ENCODE measurements around the gene ZFYVE19.

Gene ZFYVE19

DNA sequence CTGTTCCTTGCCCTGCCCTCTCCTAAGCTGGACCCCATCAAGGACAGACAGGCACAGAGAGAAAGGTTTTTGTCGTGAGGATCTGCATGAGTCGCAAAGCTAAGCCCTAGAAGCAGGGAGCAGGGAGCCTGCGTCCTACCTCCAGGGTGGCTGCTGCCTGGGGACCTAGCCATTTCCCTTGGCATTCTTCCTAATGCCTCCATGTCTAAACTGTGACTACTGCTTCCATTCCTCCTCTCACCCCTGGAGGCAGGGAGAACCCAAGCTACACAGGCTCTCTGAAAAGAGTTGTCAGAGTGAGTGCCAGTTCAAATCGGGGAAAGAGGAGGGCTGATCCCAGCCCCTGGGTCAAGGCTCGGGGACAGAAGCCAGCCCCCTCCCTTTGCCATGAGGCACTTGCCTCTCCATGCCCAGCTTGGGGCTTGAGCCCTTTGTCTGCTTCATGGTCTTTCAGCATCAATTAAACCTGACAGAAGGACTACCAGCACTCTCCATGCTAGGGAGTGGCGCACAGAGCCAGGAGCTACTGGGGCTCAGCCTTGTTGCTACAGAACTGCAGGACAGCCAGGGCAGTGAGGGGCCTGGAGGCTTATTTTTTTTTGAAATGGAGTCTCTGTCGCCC, 40.6 kb upstream of the ZFYVE19 start:
- peak overlapping the region; percentile 9 for H3K9ac ChIP-seq (ENCODE audit: low read length)
- no peak overlapping the region for H2BK120ac ChIP-seq (ENCODE audit: low read depth, low read length)
- no peak for DNase-seq
- H3K18ac ChIP-seq (ENCODE audit: low read length) = no peak overlapping the region
- no peaks in the 10 kb centered on the region for H3K79me1 ChIP-seq (ENCODE audit: low read length)
- H3K36me3 ChIP-seq (ENCODE audit: control insufficient read depth, insufficient read depth, low read length) = no peaks in the 10 kb centered on the region
- H3K27me3 ChIP-seq (ENCODE audit: insufficient read depth, low read length, poor library complexity) = no peaks in the 10 kb centered on the region
- H4K5ac ChIP-seq (ENCODE audit: low read length) = no peak overlapping the region
- H3K79me2 ChIP-seq (ENCODE audit: control insufficient read depth, insufficient read depth, low read length) = no peaks in the 10 kb centered on the region
- H3K4ac ChIP-seq (ENCODE audit: low read depth, low read length) = no peak overlapping the region
- H3K27ac ChIP-seq (ENCODE audit: low read depth, low read length) = no peak overlapping the region
- peaks cover 9% of the 10 kb centered on the region for H3K4me1 ChIP-seq (ENCODE audit: control insufficient read depth, low read depth, low read length)
- no CpG with 5 or more reads among the region's 7 CpGs for WGBS (ENCODE audit: extremely low coverage, insufficient coverage, low lambda C conversion rate)
- H2BK5ac ChIP-seq (ENCODE audit: low read length) = no peak overlapping the region
- peak overlapping the region; percentile 35 for H3K56ac ChIP-seq (ENCODE audit: low read length)
- no peak overlapping the region for H2AK5ac ChIP-seq (ENCODE audit: low read length)
- no peak overlapping the region for H2BK15ac ChIP-seq (replicated peaks; ENCODE audit: low read depth)
- H3K4me2 ChIP-seq (ENCODE audit: low read length) = no peak overlapping the region
- no peak overlapping the region for H3K4me3 ChIP-seq (ENCODE audit: low read length)
- H3K23ac ChIP-seq (ENCODE audit: low read length) = no peak overlapping the region
- H4K8ac ChIP-seq (ENCODE audit: low read depth, low read length) = no peak overlapping the region

GRCh38 chr15:40766906-40767837, 39.7 kb upstream of the ZFYVE19 start:
- Histone ChIP-seq H4K5ac (ENCODE audit: low read length) (no peak overlapping the region), H2BK120ac (ENCODE audit: low read depth, low read length) (no peak overlapping the region), H3K36me3 (ENCODE audit: control insufficient read depth, insufficient read depth, low read length) (no peaks in the 10 kb centered on the region), H3K79me2 (ENCODE audit: control insufficient read depth, insufficient read depth, low read length) (no peaks in the 10 kb centered on the region), H3K18ac (ENCODE audit: low read length) (no peak overlapping the region), H3K4ac (ENCODE audit: low read depth, low read length) (no peak overlapping the region), H3K23ac (ENCODE audit: low read length) (peak overlapping the region; percentile 39), H3K4me2 (ENCODE audit: low read length) (no peak overlapping the region), H3K9ac (ENCODE audit: low read length) (no peak overlapping the region), H3K27me3 (ENCODE audit: insufficient read depth, low read length, poor library complexity) (no peaks in the 10 kb centered on the region), H3K27ac (ENCODE audit: low read depth, low read length) (no peak overlapping the region), H3K56ac (ENCODE audit: low read length) (peak overlapping the region; percentile 56), H2BK15ac (replicated peaks; ENCODE audit: low read depth) (no peak overlapping the region), H3K4me1 (ENCODE audit: control insufficient read depth, low read depth, low read length) (peaks cover 9% of the 10 kb centered on the region), H4K8ac (ENCODE audit: low read depth, low read length) (no peak overlapping the region), H2BK5ac (ENCODE audit: low read length) (no peak overlapping the region), H3K79me1 (ENCODE audit: low read length) (no peaks in the 10 kb centered on the region), H2AK5ac (ENCODE audit: low read length) (no peak overlapping the region), H3K4me3 (ENCODE audit: low read length) (no peak overlapping the region)
- no CpG with 5 or more reads among the region's 32 CpGs for WGBS (ENCODE audit: extremely low coverage, insufficient coverage, low lambda C conversion rate)
- no peak for DNase-seq

GRCh38 chr15:40767838-40768500, 38.9 kb upstream of the ZFYVE19 start:
- Histone ChIP-seq H3K79me1 (ENCODE audit: low read length) (no peaks in the 10 kb centered on the region), H3K27ac (ENCODE audit: low read depth, low read length) (no peak overlapping the region), H3K4me2 (ENCODE audit: low read length) (no peak overlapping the region), H3K4me1 (ENCODE audit: control insufficient read depth, low read depth, low read length) (peaks cover 9% of the 10 kb centered on the region), H2BK120ac (ENCODE audit: low read depth, low read length) (no peak overlapping the region), H3K23ac (ENCODE audit: low read length) (no peak overlapping the region), H2AK5ac (ENCODE audit: low read length) (no peak overlapping the region), H4K5ac (ENCODE audit: low read length) (no peak overlapping the region), H3K9ac (ENCODE audit: low read length) (no peak overlapping the region), H3K56ac (ENCODE audit: low read length) (no peak overlapping the region), H3K18ac (ENCODE audit: low read length) (no peak overlapping the region), H3K4ac (ENCODE audit: low read depth, low read length) (no peak overlapping the region), H3K36me3 (ENCODE audit: control insufficient read depth, insufficient read depth, low read length) (no peaks in the 10 kb centered on the region), H2BK15ac (replicated peaks; ENCODE audit: low read depth) (no peak overlapping the region), H4K8ac (ENCODE audit: low read depth, low read length) (no peak overlapping the region), H3K4me3 (ENCODE audit: low read length) (no peak overlapping the region), H3K27me3 (ENCODE audit: insufficient read depth, low read length, poor library complexity) (no peaks in the 10 kb centered on the region), H3K79me2 (ENCODE audit: control insufficient read depth, insufficient read depth, low read length) (no peaks in the 10 kb centered on the region), H2BK5ac (ENCODE audit: low read length) (no peak overlapping the region)
- WGBS (ENCODE audit: extremely low coverage, insufficient coverage, low lambda C conversion rate) = no CpG with 5 or more reads among the region's 29 CpGs
- no peak for DNase-seq

GRCh38 chr15:40768521-40769273, 38.2 kb upstream of the ZFYVE19 start:
- peaks cover 7% of the 10 kb centered on the region for H3K4me1 ChIP-seq (ENCODE audit: control insufficient read depth, low read depth, low read length)
- no CpG with 5 or more reads among the region's 21 CpGs for whole genome bisulfite sequencing (ENCODE audit: extremely low coverage, insufficient coverage, low lambda C conversion rate)
- H3K4me3 ChIP-seq (ENCODE audit: low read length) = no peak overlapping the region

GRCh38 chr15:40769274-40770146, 37.4 kb upstream of the ZFYVE19 start, which contains the start of gene C15orf62:
C15orf62 (plus strand) TSS chr15:40769980; CDS start chr15:40770496, 516 bp downstream.
- WGBS (ENCODE audit: extremely low coverage, insufficient coverage, low lambda C conversion rate) = no CpG with 5 or more reads among the region's 28 CpGs
- DNase-seq = no peak
- no peaks in the 10 kb centered on the region for H3K79me2 ChIP-seq (ENCODE audit: control insufficient read depth, insufficient read depth, low read length)
- H3K18ac ChIP-seq (ENCODE audit: low read length) = no peak within 1 kb of the TSS
- no peaks in the 10 kb centered on the region for H3K36me3 ChIP-seq (ENCODE audit: control insufficient read depth, insufficient read depth, low read length)
- no peak within 1 kb of the TSS for H3K4ac ChIP-seq (ENCODE audit: low read depth, low read length)
- H3K9ac ChIP-seq (ENCODE audit: low read length) = no peak within 1 kb of the TSS
- no peak within 1 kb of the TSS for H3K27ac ChIP-seq (ENCODE audit: low read depth, low read length)
- no peaks in the 10 kb centered on the region for H3K79me1 ChIP-seq (ENCODE audit: low read length)
- no peak within 1 kb of the TSS for H4K5ac ChIP-seq (ENCODE audit: low read length)
- H3K56ac ChIP-seq (ENCODE audit: low read length) = no peak within 1 kb of the TSS
- no peak within 1 kb of the TSS for H2BK120ac ChIP-seq (ENCODE audit: low read depth, low read length)
- H4K8ac ChIP-seq (ENCODE audit: low read depth, low read length) = no peak within 1 kb of the TSS
- H2AK5ac ChIP-seq (ENCODE audit: low read length) = no peak within 1 kb of the TSS
- no peak within 1 kb of the TSS for H2BK5ac ChIP-seq (ENCODE audit: low read length)
- H3K4me2 ChIP-seq (ENCODE audit: low read length) = no peak within 1 kb of the TSS
- H3K23ac ChIP-seq (ENCODE audit: low read length) = no peak within 1 kb of the TSS
- H3K4me3 ChIP-seq (ENCODE audit: low read length) = no peak within 1 kb of the TSS
- H3K4me1 ChIP-seq (ENCODE audit: control insufficient read depth, low read depth, low read length) = peaks cover 7% of the 10 kb centered on the region
- no peaks in the 10 kb centered on the region for H3K27me3 ChIP-seq (ENCODE audit: insufficient read depth, low read length, poor library complexity)
- H2BK15ac ChIP-seq (replicated peaks; ENCODE audit: low read depth) = no peak within 1 kb of the TSS

More at GRCh38 chr15:40768521-40769273, 38.2 kb upstream of the ZFYVE19 start:
- Histone ChIP-seq H3K23ac (ENCODE audit: low read length) (no peak overlapping the region), H3K18ac (ENCODE audit: low read length) (no peak overlapping the region), H3K27ac (ENCODE audit: low read depth, low read length) (no peak overlapping the region), H2BK5ac (ENCODE audit: low read length) (no peak overlapping the region), H4K8ac (ENCODE audit: low read depth, low read length) (no peak overlapping the region), H3K56ac (ENCODE audit: low read length) (no peak overlapping the region), H4K5ac (ENCODE audit: low read length) (no peak overlapping the region), H3K79me2 (ENCODE audit: control insufficient read depth, insufficient read depth, low read length) (no peaks in the 10 kb centered on the region), H3K36me3 (ENCODE audit: control insufficient read depth, insufficient read depth, low read length) (no peaks in the 10 kb centered on the region), H3K79me1 (ENCODE audit: low read length) (no peaks in the 10 kb centered on the region), H3K9ac (ENCODE audit: low read length) (no peak overlapping the region), H3K4me2 (ENCODE audit: low read length) (no peak overlapping the region), H3K4ac (ENCODE audit: low read depth, low read length) (no peak overlapping the region), H2BK120ac (ENCODE audit: low read depth, low read length) (no peak overlapping the region), H3K27me3 (ENCODE audit: insufficient read depth, low read length, poor library complexity) (no peaks in the 10 kb centered on the region), H2AK5ac (ENCODE audit: low read length) (no peak overlapping the region), H2BK15ac (replicated peaks; ENCODE audit: low read depth) (no peak overlapping the region)
- DNase-seq = no peak
